GM18909 (cell line): ENCODE data around the gene PCSK4.
"Not testable (repeated sequence)": the region's sequence is repeated elsewhere in the genome, so short reads cannot be mapped to it uniquely, and the experiment has no call there.

ENCODE experiments used
- ATAC-seq: cut with Tn5 transposase; IDR thresholded peaks from one replicate; pipeline ENCODE4 v1.9.1; 2021; ENCODE audit warnings: mild to moderate bottlenecking; ENCODE audit not compliant: unreplicated experiment, poor library complexity

PCSK4 gene

DNA sequence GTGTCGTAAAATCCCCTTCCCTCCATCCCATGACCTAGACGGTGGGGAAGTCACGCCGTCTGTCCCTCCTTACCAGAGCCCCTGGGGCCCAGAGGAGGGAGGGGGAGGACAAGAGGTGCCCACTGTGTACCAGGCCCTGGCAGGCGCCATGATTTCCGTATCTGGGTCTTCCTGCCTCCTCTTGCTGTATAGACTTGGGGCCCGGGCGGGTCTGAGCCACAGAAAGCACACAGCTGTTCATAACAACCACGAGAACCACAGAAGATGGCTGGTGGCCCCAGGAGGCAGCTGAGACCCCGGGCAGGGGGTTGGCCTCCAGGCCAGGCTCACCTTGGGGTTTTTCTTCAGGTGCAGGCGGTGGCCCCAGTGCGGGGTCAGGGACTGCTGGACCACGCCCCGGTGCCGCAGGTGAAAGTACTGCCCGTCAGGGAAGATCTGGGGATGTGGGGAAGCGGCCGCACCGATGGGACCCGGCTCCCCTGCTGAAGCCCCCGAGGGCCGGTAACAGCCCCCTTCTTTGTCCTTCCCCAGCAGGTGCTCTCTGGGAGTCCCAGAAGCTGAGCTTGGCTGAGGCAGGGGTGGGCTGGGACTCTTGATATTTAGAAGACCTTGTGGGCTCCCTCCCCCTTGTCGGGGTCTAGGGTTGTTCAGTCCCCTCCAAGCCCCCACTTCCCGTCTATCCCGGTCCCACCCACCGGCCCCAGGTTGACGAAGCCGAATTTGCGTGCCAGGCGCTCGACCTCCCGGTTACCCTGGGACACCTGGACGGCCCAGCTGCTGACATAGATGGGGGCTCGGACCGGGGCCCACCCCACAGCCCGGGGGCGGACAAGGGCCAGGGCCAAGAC is 463 bp downstream of the PCSK4 start:
- ATAC-seq: no peak

DNA sequence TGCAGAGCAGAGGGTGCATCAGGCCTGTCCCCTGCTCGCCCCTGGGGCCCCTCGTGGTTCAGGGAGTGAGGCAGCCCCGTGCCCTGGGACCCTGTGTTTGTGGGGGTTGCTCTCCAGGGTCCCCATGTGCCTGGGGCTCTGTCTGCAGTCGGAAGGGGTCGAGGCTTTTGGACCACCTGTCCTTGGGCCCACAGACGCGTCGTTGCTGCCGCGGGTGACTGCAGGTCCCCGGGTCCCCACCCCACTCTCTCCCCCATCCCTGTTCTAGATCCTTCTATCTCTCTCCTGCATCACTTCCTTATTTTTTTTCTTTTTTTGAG is 1.9 kb downstream of the PCSK4 start:
- ATAC-seq: no peak

DNA sequence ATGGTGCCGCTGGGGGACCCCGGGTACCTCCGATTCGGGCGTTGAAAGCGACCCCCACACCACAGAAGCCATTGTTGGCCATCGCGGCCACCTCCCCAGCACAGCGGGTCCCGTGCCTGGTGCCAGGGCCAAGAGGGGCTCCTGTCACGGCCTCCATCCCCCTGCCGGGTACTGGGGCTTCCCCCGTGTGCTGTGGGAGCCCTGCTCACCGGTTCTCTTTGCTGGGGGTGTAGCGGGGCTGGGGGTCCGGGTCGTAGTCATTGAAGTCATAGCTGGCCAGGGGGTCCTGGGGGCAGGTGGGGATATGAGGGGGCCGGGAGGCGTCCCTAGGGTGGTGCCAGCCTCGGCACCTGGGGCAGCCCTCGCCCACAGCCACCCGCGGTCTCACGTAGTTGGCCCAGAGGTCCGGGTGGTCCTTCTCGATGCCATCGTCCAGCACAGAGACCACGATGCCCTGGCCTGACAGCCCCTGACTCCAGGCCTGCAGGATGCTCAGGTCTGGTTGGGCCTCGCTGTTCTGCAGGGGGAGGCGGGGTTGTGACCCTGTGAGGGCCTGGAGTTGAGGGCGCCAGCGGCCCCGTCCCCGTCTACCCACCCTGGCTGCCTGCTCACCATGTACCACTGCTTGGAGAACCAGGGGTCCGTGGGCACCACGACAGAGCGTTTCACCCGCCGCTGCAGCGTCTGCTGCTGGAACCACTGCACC is 2.4 kb downstream of the PCSK4 start:
- no peak for ATAC-seq

DNA sequence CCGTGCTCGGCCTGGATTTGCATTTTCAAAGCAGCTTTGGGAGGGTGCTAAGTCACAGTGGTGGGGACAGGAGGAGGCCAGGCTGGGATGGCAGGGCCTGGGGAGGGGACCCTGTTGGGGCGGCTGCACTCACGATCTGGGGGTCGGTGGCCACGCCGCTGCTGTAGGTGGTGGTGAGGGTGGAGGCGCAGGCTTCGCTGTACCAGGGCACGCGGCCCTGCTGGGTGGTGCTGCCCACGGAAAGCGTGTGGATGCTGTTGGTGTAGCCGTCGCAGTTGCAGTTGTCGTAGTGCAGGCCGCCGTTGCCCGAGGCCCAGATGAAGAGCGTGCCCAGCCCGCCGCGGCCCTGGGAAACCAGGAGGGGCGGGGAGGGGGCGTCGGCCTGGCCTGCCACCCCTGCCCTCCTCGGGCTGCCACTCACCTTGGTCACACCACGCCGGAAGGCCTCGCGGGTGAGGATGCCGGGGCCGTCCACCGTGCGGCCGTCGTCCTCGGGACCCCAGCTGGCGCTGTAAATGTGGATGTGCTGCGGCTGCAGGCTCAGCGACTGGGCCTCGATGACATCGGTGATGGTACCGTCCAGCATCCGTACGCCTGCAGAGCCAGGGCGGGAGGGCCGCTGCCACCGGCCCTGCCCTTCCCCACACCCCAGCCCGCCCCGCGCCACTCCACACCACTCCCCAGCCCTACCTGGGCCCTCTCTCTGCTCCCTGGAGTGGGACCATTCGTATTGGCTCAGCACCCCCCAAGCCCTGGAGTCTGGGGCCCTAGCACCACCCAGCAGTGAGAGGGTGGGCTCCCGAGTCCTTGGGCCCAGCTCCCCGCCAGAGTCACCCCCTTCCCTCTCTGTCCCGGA is 3.2 kb downstream of the PCSK4 start:
- no peak for ATAC-seq

DNA sequence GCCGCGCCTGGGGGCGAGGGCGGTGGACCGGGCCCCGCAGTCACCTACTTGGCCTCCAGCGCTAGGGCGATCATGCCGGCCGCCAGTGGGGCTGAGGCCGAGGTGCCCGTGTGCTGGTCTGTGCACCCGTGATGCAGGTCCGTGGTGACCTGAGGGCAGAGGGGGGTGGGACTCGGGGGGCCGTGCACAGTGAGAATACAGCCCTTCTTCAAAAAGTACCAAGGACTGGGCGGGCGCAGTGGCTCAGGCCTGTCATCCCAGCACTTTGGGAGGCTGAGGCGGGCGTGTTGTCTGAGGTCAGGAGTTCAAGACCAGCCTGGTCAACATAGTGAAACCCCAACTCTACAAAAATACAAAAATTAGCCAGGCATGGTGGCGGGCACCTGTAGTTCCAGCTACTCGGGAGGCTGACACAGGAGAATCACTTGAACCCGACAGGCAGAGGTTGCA is 6.1 kb downstream of the PCSK4 start:
- no peak for ATAC-seq

DNA sequence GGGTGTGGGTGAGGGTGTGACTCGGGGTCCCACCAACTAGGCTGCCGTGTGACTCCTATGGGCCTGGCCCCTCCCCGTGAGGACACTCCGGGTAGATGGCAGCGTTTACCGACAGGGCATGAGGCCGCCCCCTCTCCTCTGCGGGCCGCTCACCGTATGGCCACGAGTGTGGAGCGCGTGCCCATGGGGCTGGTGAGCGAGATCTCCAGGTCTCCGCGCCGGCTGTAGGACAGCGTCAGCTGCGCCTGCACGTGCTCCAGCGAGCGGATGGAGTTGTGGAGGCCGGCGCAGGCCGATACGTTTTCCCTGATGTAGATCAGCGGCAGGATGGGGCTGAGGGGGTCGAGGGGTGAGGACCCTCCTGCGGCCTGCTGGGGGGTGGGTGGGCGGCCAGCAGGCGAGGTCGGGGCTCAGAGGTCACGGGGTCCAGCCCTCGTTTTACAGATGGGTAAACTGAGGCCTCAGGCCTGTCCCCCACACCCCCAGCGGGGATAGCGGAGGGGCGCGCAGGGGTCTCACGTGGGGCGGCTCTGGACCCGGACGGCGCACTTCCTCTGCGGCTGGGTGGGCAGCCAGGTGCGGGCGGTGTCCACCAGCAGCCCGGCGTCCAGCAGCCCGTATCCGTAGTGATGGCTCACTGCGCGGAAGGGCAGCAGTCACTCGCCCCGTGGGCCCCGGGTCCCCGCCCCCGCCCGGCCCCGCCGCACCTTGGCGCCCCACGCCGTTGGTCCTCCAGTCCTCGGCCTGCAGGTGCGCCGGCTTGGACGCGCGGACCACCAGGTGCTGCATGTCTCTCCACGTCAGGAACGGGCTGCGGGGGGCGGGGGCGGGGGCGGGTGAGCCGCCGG is 6.8 kb downstream of the PCSK4 start:
- no peak for ATAC-seq

DNA sequence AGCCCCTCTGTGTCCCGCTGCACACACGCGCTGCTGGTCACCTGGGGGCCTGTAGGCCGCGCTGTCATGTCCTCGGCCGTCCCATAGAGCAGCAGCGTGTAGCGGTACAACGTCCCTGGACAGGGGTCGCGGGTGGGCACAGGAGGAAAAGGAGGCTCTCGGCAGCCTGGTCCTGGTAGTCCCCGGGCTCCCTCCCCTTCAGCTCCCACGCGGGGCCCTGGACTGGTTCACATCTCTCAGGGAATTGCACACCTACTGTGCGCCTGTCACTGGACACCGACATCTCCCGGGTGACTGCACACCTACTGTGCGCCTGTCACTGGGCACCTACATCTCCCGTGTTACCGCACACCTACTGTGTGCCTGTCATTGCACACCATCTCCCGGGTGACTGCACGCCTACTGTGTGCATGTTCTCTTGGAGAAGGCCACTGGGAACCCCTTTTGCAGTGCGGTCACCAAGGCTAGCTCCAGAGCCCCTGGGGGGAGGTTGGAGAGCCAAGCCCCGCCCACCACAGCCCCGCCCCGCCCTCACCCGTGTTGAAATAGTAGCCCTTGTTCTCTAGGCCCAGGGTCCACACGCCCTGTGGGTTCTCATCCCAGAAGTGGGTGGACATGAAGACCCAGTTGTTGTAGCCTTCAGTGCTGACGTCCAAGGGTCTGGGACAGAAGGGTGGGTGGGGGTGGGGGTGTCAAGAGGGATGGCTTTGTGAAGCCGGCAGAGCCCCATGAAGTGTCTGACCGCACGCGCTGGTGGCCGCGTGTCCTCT is 7.6 kb downstream of the PCSK4 start:
- no peak for ATAC-seq

DNA sequence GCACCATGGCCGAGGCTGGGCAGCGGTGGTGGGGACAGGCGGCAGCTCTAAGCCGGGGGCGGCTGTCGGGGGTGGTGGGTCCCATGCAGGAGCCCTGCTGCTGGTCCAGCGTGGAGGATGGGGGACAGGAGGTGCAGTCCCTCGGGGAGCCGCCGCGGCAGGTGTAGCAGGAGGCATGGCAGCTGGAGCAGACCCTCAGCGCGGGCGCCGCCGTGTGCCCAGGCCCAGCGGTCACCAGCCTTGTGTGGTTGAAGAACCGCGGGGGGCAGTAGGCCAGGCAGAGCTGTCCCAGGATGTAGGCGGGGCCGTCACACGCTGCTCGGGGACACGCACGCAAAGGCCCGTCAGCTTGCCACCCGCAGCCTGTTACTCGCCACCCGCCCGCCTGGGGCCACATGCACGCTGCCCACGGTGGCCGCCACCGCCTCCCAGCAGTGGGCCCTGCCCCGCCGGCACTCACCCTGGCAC is 8.2 kb downstream of the PCSK4 start:
- no peak for ATAC-seq

DNA sequence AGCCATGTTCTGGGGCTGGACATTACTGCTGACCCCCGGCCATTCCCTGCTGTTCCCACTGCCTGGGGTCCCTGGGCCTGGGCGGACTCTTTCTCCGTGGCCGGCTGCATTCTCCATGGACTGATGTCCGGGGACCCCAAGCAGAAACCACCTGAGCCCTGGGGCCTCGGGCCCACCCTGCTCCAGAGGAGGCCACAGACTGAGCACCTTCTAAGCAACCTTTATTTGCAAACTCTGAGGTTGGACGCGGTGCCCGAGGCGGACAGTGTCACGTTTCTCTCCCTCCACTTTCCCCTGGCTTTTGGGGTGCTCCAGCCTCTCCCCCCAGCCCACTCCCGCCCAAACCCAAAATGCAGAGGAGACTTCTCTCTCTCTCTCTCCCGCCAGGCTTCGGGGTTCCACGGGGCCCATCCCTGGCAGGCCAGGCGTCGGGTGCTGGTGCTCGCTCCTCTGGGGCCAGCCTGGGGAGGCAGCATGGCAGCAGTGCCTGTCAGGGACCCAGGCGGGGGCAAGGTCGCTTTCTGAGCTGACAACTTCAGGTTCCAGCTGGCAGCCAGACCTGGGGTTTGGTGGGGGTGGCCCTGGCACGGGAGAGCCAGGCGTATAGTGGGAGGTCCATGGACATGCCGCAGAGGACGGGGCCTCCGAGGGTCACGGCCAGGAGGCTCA is 8.8 kb downstream of the PCSK4 start:
- no peak for ATAC-seq

DNA sequence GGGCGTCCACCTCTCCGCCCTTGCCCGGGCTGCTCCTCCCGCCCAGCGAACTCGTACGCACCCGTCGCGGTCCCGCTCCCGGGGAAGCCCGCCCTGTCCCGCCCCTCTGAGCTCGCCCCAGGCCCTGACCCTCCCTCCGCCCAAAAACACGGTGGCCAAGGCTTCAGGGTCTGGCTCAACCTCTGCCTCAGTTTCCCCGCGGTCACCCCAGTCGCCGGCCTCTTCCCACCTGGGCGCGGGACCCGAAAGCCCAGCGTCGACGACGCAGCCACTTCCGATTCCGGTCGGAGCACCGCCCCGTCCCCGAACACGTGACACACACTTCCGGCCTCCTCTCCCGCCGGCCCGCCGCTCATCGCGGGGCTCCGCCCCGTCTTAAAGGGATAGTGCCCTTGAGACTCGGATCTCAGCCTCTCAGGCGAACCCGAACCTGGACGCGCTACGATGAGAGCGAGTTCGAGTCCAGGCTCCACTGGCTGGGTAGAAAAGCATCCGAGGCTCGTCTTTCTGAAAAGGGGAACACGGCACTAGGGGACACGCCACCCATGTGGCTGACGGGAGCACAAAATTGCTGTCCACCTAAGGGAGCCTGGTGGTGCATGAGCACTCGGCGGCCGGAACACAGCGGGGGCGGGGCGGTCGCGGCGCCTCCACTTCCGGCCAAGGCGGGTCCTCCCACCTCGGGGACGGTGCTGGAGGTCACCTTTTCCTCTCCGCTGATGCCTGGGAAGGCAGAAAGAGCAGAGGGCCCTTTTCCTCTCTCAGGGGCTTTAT is 11.0 kb downstream of the PCSK4 start, which contains the start of gene C19orf25:
TSS of gene C19orf25 (minus strand) at position 282 of the 774 bp plus-strand sequence. CDS start 312 bp downstream, outside the sequence.
- ATAC-seq: peak; percentile 87

DNA sequence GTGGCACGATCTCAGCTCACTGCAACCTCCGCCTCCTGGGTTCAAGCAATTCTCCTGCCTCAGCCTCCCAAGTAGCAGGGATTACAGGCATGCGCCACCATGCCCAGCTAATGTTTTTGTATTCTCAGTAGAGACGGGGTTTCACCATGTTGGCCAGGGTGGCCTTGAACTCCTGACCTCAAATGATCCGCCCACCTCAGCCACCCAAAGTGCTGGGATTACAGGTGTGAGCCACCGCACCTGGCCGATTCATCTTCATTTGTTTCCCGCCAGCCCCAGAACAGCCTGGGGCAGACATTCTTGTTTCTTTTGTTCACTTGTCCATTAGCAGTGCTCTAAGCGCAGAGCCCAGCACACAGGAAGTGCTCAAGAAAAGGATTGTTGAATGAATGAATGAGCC is 13.1 kb downstream of the PCSK4 start:
- ATAC-seq: not testable (repeated sequence)

DNA sequence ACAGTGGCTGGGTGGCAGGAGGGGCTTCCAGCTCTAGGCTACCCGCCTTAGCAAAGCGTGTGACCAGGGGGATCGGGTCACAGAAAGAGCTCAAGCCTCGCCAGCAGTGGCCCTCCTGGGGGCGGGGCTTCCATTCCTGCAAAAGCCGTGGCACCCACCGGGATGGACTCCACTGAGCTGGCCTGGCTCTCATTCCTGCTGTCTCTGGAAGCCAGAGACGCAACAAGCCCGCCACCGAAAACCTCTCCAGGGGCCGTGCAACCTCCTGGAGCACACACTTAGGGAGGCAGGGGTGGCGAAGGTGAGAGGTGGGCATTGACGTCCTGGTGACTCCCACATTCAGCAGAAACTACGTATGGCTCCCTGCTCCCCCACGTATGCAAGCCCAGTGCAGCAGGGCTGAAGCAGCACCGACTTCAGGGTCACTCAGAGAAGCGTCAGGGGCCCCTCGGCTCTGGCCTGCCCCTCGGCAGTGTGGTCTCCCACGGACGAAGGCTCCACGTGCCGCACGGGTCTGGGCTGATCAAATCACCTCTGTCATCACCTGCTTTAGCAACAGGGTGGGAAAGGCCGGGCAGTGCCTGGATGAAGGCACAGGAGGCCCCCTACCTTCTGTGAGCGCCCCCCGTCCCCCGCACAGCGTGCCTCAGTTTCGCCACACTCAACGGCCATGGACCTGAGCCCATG is 14.3 kb downstream of the PCSK4 start:
- ATAC-seq: no peak

DNA sequence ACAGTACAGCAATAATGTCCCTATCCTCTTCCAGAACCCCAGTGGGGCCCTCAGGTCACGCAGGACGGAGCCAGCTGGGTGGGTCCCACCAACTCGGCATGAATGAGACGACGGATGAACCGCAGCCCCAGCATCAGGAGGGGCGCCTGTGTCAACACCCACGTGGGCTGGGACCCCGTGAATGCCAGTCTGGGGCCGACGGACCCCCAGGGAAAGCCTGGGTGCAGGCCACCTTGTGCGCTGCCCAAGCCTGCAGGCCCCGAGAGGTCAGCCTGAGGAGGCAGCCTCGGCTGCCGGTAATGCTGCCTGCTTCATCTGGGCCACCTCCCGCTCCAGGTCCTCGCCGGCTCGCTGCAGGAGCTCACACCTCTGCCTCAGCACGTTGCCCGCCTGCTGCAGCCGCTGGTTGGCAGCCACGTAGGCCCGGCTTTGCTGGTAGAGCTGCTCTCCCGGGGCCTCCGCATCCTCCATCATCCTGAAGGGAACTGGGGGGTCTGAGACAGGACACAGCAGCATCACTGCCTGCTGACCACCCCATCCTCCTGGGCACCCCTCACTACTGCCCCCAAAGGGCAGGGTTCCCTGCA is 15.3 kb downstream of the PCSK4 start:
- no peak for ATAC-seq

DNA sequence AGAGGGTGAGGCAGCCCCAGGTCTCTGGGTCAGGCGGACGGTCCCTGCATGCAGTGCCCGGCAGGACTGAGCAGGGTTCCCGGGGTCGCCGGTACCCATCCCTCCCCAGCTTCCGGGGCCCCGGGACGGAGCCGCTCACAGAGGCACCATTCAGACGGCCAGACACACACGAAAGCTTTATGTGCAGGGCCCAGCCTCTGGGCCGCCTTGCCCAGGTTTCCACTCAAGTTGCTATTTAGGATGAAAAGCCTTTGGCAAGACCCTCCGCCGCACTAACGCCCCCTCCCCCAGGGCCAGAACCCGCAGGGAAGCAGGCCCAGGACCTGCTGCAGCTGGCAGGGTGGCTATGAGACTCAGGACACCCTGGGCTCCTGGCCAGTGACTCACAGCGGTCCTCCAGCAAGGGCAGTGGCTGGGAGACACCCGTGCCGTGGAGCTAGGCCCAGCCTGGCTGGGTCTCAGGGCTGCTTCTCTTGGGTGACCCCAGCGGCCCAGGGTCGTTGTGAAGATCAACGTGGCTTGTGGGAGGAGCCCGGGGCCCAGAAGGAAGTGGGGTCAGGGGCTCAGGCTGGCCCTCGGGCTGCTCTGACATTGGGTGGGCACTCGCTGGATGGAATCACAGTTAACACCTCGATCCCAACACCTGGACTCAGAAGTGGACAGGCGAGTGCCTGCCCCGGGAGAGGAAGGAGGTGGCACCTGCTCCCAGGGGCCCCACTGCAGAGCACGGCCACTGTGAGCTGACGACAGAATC is 16.0 kb downstream of the PCSK4 start:
- ATAC-seq: no peak

DNA sequence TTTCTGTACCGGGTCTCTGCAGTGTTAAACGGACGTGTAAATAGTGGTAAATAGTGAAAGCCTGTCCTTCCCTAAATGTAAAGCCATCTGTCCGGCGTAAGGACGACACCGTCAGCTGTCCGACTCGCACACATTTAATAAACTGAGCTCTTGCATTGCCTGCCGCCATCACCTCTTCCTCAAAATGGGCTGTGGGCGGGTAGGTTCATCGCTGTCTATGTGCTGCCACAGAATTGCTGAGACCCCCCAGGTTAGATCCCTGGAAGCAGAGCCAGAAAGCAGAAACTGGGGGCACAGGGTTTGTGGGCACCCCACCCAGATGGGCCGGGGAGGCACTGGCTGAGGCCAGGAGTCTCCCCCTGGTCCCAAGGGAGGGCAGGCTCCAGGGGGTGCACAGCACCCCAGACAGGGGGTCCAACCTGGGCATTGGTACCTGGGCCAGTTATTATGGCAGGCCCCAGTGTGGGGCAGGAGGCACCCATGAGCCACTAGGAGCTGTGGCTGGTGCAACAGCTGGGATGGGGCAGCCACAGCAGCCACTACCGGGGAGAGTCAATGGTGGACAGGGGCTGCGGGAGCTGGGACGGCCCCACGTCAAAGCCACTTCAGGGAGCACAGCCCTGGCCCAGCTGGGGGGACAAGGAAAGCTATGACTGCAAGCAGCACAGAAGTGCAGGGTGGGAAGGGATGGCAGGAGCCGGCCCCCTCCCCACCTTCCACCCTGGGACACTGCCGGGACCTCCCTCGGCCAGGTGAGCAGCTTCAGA is 16.9 kb downstream of the PCSK4 start:
- ATAC-seq: no peak
